HG02642 (cell line): ENCODE measurements around the gene ESYT3.
"Not testable (repeated sequence)": the region's sequence is repeated elsewhere in the genome, so short reads cannot be mapped to it uniquely, and the experiment has no call there.

ENCODE experiments used
- ATAC-seq: cut with Tn5 transposase; IDR thresholded peaks from one replicate; pipeline ENCODE4 v1.9.1; 2021; ENCODE audit warnings: mild to moderate bottlenecking; ENCODE audit not compliant: unreplicated experiment, poor library complexity

ESYT3 gene

GRCh38 chr3:138408751-138409570 lies 25.5 kb upstream of the ESYT3 start:
- no peak for ATAC-seq

GRCh38 chr3:138412821-138413551 lies 21.4 kb upstream of the ESYT3 start:
- ATAC-seq = no peak

- ATAC-seq = not testable (repeated sequence)
These were observed 18.2 kb upstream of the ESYT3 start for GRCh38 chr3:138416236-138416635.

DNA sequence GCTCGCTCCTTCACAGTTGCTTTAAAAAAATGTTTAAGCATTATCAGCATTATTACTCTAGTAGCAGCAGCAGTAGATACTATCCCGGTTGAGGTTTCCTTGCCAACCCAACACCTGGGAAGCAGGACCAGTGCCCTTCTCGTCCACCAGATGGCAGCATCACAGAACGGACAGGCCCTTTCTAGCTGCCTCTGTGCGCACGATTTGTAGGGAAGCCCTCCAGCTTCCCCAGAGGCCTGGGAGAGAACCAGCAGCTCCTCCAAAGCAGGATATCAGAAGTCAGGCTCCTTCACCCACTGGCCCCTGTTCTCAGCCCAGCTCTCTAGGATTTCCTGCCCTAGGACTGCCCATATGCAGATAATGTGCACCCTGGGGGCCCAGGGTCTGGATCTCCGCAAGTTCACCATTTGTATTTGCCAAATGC lies 16.8 kb upstream of the ESYT3 start:
- peak; percentile 83 for ATAC-seq

DNA sequence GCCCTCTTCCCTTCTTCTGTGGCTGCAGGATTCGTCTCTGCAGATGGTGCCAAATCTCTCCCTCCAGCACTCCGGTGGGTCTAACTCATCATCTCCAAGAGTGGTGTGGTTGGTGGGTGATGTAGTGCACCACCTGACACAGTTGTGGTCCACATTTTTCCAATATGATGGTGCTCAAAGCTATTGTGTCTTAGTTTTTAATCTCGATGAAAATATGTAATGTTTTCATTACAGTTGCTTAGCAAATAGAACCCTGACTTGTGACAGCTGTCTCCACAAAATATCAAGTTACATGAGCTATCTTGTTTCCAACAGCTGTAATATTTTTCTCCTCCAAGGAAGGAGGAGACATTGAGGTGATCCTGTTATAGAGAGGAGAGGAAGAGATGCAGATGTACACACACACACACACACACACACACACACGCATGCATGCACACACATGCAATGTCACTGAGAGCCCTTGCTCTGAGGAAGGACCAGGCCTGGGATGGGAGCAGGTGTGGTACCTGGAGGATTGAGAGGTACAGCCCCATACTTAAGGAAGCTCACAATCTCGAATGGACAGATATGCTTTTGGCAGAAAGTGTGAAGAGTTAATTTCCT lies 15.7 kb upstream of the ESYT3 start:
- ATAC-seq = no peak

GRCh38 chr3:138423316-138423715 lies 11.1 kb upstream of the ESYT3 start:
- ATAC-seq = no peak

DNA sequence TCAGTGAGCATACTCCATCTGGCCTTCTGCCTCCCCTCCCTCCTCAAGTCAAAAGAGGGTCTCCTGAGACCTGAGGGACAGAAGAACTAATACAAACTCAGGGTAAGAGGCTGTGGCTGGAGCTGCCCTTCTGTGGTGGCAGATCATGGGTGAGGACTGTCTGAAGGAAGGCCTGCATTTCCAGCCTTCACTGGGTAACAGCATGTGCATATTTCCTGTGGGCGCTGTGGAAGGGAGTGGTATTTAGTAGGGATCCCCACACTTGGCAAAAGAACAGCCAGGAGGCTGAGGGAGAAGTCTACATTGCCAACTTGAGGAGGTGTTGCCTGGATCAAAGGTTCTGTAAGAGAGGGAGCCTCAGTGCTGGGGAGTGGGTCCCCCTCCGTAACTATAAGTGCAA lies 10.1 kb upstream of the ESYT3 start:
- ATAC-seq = no peak

- no peak for ATAC-seq
These were observed 8.2 kb upstream of the ESYT3 start for GRCh38 chr3:138426211-138426610.

DNA sequence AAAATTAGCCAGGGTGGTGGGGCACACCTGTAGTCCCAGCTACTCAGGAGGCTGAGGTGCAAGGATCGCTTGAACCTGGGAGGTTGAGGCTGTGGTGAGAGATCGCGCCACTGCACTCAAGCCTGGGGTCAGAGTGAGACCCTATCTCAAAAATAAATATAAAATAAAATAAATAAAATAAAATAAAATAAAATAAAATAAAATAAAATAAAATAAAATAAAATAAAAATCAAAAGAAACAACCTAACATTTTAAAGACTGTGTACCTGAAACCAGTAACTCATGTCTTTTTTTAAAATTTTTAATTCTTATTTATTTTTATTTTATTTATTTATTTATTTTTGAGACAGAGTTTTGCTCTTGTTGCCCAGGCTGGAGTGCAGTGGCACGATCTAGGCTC lies 7.7 kb upstream of the ESYT3 start:
- ATAC-seq = not testable (repeated sequence)

- ATAC-seq = no peak
These were observed 4.8 kb upstream of the ESYT3 start for GRCh38 chr3:138429665-138430064.

DNA sequence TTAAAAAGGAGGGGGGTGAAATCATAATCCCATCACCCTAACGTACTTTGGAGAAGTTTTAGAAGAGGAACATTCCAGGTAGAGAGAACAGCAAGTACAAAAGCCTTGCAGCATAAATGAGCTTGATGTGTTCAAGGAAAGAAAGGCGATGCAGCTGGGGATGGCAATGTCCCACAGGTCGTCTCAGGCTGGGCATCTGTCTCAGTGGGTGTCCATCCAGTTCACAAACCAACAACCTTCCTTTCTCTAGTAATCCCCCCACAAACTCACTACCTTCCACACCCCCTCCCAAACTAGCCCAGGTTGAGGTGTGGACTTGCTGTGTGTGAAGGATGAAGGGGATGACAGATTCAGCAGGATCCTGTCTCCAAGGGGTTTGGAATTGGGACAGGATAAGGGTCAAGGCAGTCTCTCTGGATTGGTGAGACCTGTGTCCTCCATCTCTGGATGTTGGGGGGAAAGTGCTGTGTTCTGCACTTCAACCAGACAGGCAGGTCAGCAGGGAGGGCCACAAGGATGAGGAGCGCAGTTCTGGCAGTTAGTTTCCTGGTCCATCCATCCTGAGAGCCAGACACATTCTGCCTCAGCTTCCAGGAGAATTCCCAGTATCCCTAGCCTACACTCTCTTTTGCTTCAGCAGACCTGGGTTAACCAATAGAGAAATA lies 1.7 kb upstream of the ESYT3 start:
- ATAC-seq = no peak

GRCh38 chr3:138433892-138434275 lies 532 bp upstream of the ESYT3 start:
- no peak for ATAC-seq

GRCh38 chr3:138434875-138435772 lies 708 bp downstream of the ESYT3 start:
- ATAC-seq = no peak

DNA sequence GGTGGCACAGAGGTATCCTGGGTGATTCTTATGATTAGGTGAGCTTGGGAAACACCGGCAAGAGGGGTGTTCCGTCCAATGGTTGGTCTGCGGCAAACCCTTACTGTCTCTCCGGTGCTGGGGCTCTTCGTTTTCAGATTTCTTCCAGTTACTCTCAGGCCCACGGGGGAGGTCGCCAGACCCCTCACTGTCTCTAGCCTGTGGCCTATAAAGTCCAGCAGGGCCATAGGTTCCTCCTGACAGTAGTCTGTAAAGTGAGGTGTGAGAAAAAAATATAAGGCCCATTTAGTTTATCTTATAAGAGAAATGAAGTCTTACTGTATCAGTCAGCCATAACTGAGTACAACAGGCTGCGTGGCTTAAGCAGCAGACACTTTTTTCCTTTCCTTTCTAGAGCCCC lies 1.4 kb downstream of the ESYT3 start:
- no peak for ATAC-seq

- ATAC-seq = no peak
These were observed 2.9 kb downstream of the ESYT3 start for GRCh38 chr3:138437281-138437680.

GRCh38 chr3:138438896-138439295 lies 4.5 kb downstream of the ESYT3 start:
- ATAC-seq = no peak

- ATAC-seq = no peak
These were observed 5.2 kb downstream of the ESYT3 start for GRCh38 chr3:138439646-138440045.

GRCh38 chr3:138440121-138440521 lies 5.7 kb downstream of the ESYT3 start:
- ATAC-seq = no peak

- no peak for ATAC-seq
These were observed 6.2 kb downstream of the ESYT3 start for GRCh38 chr3:138440596-138440995.

- ATAC-seq = no peak
These were observed 6.8 kb downstream of the ESYT3 start for GRCh38 chr3:138441256-138441655.
